HEK293T (cell line): ENCODE data around the gene HOXD3.
A peak's percentile ranks its signal among the peaks of the same experiment; 100 is the strongest.

Experiments used
- CTCF ChIA-PET: fragments of 350-600 bp; formaldehyde crosslinking; extraction: SDS; loops from one replicate; lab custom pipeline; 2021; ENCODE audit warnings: antibody characterized with exemption, inconsistent platforms; lab: Yijun Ruan, JAX
- POLR2A ChIA-PET: fragments of 350-600 bp; formaldehyde crosslinking; extraction: SDS; loops from one replicate; lab custom pipeline; 2020; ENCODE audit warnings: antibody characterized with exemption, inconsistent platforms; lab: Yijun Ruan, JAX
- DNase-seq: peaks from one replicate; pipeline ENCODE4 v3.0.0; 2012; ENCODE audit warnings: mixed read lengths; ENCODE audit errors: extremely low spot score
- ARNT ChIP-seq: fragments of 450-650 bp; IDR thresholded peaks from 2 replicates; pipeline ENCODE4 v1.6.1; 2017; ENCODE audit warnings: mild to moderate bottlenecking
- BHLHE40 ChIP-seq: fragments of 450-650 bp; IDR thresholded peaks from 2 replicates; pipeline ENCODE4 v1.6.1; 2016; ENCODE audit warnings: mild to moderate bottlenecking, moderate library complexity, borderline replicate concordance
- CTBP1 ChIP-seq: fragments of 450-650 bp; IDR thresholded peaks from 2 replicates; pipeline ENCODE4 v1.6.1; 2016; ENCODE audit warnings: borderline replicate concordance
- ELF4 ChIP-seq: fragments of 450-650 bp; IDR thresholded peaks from 2 replicates; pipeline ENCODE4 v1.6.1; 2017; ENCODE audit warnings: antibody characterized with exemption
- FOXA1 ChIP-seq: fragments of 450-650 bp; IDR thresholded peaks from 2 replicates; pipeline ENCODE4 v1.6.1; 2016; ENCODE audit warnings: mild to moderate bottlenecking
- FOXK2 ChIP-seq: fragments of 450-650 bp; IDR thresholded peaks from 2 replicates; pipeline ENCODE4 v1.6.1; 2016; ENCODE audit warnings: mild to moderate bottlenecking
- FOXM1 ChIP-seq: fragments of 450-650 bp; IDR thresholded peaks from 2 replicates; pipeline ENCODE4 v1.6.1; 2017; ENCODE audit warnings: mild to moderate bottlenecking, borderline replicate concordance
- HDGF ChIP-seq: fragments of 450-650 bp; IDR thresholded peaks from 2 replicates; pipeline ENCODE4 v1.6.1; 2017; ENCODE audit warnings: antibody characterized with exemption, borderline replicate concordance
- L3MBTL2 ChIP-seq: fragments of 450-650 bp; conservative IDR thresholded peaks from 2 replicates; pipeline ENCODE4 v1.6.1; 2016; ENCODE audit warnings: mild to moderate bottlenecking
- LEF1 ChIP-seq: fragments of 450-650 bp; IDR thresholded peaks from 2 replicates; pipeline ENCODE4 v1.6.1; 2017; ENCODE audit warnings: mild to moderate bottlenecking, borderline replicate concordance
- NFRKB ChIP-seq: fragments of 450-650 bp; IDR thresholded peaks from 2 replicates; pipeline ENCODE4 v1.6.1; 2016; ENCODE audit warnings: mild to moderate bottlenecking, moderate library complexity
- PKNOX1 ChIP-seq: fragments of 450-650 bp; IDR thresholded peaks from 2 replicates; pipeline ENCODE4 v1.6.1; 2016
- SP1 ChIP-seq: fragments of 450-650 bp; IDR thresholded peaks from 2 replicates; pipeline ENCODE4 v1.6.1; 2017
- SUZ12 ChIP-seq: fragments of 450-650 bp; IDR thresholded peaks from 2 replicates; pipeline ENCODE4 v1.6.1; 2016; ENCODE audit warnings: mild to moderate bottlenecking
- TARDBP ChIP-seq: fragments of 450-650 bp; IDR thresholded peaks from 2 replicates; pipeline ENCODE4 v1.6.1; 2016
- ZNF384 ChIP-seq: fragments of 450-650 bp; IDR thresholded peaks from 2 replicates; pipeline ENCODE4 v1.6.1; 2016

HOXD3 gene

DNA sequence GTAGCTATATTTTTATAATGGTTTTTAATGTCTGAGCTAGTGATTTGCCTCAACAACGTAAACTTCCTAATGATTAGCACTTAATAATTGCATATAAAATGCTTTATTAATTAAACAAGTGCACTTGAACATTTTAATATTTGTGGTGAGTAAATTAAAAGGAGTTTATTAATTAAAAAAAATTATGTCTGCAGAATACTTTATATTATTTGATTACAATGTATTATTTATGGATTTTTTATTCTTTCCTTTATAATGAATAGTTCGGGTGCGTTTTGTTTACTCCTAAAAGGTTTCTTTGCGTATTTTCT is 25.3 kb upstream of the HOXD3 start:
- no peak for TF ChIP-seq LEF1
- TF ChIP-seq ARNT = no peak
- TF ChIP-seq BHLHE40 = no peak
- TF ChIP-seq SP1 = no peak
- TF ChIP-seq FOXA1 = no peak
- TF ChIP-seq L3MBTL2 = no peak
- TF ChIP-seq SUZ12 = no peak
- no peak for TF ChIP-seq FOXK2
- no peak for TF ChIP-seq ELF4
- no peak for TF ChIP-seq PKNOX1
- no peak for TF ChIP-seq ZNF384
- no peak for TF ChIP-seq HDGF
- no peak for TF ChIP-seq CTBP1
- no peak for TF ChIP-seq TARDBP
- no peak for TF ChIP-seq NFRKB
- ChIA-PET POLR2A (interaction anchor here (1.3 to 5.4 kb wide), 3 partner anchors 26 to 39 kb away, joined by 4 to 35 read pairs (median 8); partner anchors contain the start of genes HOXD11 and HOXD13), CTCF (interaction anchor here (0.6 to 2.8 kb wide), 5 partner anchors 9 to 520 kb away, joined by 4 to 13 read pairs (median 6); no protein-coding TSS in a partner anchor)
- DNase-seq = no peak

DNA sequence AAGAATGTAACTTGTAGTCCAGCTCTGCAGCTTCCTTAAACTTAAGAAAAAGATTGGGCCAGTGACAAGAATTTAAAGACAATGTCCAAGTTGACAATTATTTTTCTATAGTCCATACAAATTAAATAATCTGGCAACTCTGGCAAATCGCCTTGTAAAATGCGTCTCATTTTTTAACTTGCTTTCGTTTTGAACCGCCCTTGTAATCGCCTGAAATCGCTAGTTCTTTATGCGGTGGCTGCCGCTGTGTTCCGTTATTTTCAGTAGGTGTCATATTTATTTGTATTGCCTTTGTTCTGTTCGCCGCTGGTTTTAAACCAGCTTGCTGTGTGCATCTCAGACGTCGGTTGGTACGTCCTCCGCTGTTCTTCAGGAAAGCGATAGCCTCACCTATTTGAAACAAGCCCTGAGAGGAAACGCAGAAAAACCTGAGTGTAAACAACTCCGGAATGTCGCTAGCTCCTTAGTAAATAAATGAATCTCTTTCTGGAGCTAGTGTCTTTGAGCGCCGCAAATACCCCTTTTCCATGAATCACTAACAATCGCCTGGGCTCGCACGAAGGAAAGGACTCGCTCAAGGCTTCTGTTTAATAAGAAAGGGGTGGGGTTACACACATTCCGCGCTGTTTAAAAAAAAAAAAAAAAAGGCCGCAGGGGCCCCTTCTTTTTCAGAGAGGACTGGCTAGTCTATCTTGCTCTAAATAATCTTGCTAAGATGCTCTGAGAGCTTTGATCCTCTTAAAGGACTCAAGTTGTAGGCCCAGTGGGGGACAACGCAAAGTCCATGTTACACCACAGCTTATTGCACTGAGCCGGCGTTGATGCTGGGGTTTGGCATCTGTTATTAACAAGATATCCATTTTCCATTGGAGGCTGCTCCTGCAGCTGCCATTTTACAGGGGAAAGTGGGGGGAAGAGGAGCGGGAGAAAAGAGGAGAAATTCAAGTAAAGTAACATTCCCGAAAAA is 24.6 kb upstream of the HOXD3 start:
- ChIA-PET POLR2A (interaction anchor here (1.3 to 5.4 kb wide), 3 partner anchors 27 to 40 kb away, joined by 4 to 35 read pairs (median 8); partner anchors contain the start of genes HOXD11 and HOXD13), CTCF (interaction anchor here (0.6 to 2.8 kb wide), 8 partner anchors 8 to 519 kb away, joined by 3 to 13 read pairs (median 4); no protein-coding TSS in a partner anchor)
- DNase-seq = no peak
- TF ChIP-seq ELF4 (no peak), ZNF384 (peak; percentile 73)

- TF ChIP-seq CTBP1 (no peak), NFRKB (no peak), PKNOX1 (no peak), L3MBTL2 (no peak), ZNF384 (no peak), TARDBP (no peak), ELF4 (no peak), FOXM1 (no peak), SUZ12 (no peak), BHLHE40 (no peak), LEF1 (no peak), FOXK2 (no peak), FOXA1 (no peak), ARNT (no peak), SP1 (no peak), HDGF (no peak)
- POLR2A ChIA-PET = interaction anchor here (5.4 kb wide), 1 partner anchor 28 kb away, joined by 35 read pairs; the partner anchor contains the start of gene HOXD11
- CTCF ChIA-PET = interaction anchor here (0.9 kb wide), 3 partner anchors 30 to 421 kb away, joined by 3 to 5 read pairs (median 3); no protein-coding TSS in a partner anchor
- DNase-seq = no peak
Measured at GRCh38 chr2:176133389-176133788, 23.7 kb upstream of the HOXD3 start.

DNA sequence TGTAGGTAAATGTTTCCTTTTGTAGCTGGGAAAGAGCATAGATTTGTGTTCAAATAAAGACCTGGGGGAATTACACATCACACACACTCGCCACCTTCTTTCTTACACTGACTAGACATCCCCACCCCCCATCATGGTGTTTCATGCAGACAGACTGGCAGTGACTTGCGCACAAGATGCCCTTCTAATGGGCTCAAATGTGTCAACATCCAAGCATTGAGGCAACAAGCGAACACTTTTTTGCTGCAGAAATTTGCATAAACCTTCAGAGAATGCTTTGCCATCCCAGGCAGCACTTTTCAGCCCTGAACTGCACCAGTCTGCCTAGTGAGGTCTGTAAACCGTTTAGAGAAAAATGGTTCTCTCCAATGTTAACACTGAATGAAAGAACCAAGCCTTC is 23.1 kb upstream of the HOXD3 start:
- CTCF ChIA-PET = interaction anchor here (0.9 kb wide), 1 partner anchor 420 kb away, joined by 3 read pairs; no protein-coding TSS in a partner anchor
- POLR2A ChIA-PET = interaction anchor here (5.4 kb wide), 1 partner anchor 28 kb away, joined by 35 read pairs; the partner anchor contains the start of gene HOXD11
- no peak for TF ChIP-seq SP1
- no peak for DNase-seq

GRCh38 chr2:176135035-176135440 is 22.1 kb upstream of the HOXD3 start:
- TF ChIP-seq LEF1 = no peak
- no peak for TF ChIP-seq SUZ12
- no peak for TF ChIP-seq FOXK2
- TF ChIP-seq HDGF = no peak
- no peak for TF ChIP-seq ARNT
- TF ChIP-seq PKNOX1 = no peak
- TF ChIP-seq ELF4 = no peak
- no peak for TF ChIP-seq SP1
- no peak for TF ChIP-seq CTBP1
- no peak for TF ChIP-seq TARDBP
- no peak for TF ChIP-seq FOXA1
- TF ChIP-seq ZNF384 = no peak
- TF ChIP-seq L3MBTL2 = no peak
- TF ChIP-seq BHLHE40 = no peak
- TF ChIP-seq NFRKB = no peak
- DNase-seq = no peak
- ChIA-PET POLR2A (no interaction called here), CTCF (no interaction called here)
